Measurements from ENCODE around the gene SEZ6L2.
"Not testable (repeated sequence)": the region's sequence is repeated elsewhere in the genome, so short reads cannot be mapped to it uniquely, and the experiment has no call there.

The SEZ6L2 gene

DNA sequence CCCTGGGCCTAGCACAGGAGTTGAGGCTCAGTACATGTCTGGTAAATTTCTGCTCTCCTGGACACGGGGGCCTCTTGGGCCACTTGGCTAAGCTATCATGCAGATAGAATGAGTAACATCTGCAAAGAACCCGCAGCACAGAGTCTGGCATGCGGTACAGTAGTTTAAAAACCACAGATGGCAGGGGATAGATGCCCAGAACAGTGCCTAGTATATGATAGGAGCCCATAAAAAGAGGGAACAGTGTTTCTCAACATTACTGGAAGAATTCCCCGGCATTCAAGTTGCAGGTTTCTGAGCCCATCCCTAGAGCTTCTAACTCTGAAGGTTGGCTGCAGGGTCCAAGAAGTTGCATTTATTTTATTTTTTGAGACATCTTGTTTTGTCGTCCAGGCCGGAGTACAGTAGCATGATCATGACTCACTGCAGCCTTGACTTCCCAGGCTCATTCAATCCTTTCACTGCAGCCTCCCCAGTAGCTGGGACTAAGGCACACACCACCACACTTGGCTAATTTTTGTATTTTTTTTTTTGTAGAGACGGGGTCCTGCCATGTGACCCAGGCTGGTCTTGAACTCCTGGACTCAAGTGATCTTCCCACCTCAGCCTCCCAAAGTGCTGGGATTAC is 42.1 kb downstream of the SEZ6L2 start:
- peak; percentile 31 for DNase-seq (ENCODE audit: low read depth)

DNA sequence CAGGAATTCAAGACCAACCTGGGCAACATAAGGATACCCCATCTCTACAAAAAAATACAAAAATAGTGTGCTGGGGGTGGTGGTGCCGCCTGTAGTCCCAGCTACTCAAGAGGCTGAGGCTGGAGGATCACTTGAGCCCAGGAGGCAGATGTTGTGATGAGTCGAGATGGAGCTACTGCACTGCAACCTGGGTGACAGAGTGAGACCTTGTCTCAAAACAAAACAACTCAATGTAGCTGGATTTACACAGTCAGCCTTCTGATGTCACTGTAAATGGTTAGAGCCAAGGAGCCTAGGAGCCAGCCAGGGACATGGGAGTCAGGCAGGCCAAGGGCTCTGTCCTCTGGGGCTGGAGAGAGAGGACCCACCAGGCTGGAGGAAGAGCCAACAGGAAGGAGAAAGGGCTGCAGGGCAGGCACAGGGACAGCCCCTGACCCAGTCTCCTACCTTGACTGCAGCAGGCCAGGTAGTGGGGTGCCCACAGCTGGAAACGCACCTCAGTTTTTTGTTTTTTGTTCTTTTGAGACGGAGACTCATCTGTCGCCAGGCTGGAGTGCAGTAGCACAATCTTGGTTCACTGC is 44.7 kb downstream of the SEZ6L2 start:
- no peak for DNase-seq (ENCODE audit: low read depth)

DNA sequence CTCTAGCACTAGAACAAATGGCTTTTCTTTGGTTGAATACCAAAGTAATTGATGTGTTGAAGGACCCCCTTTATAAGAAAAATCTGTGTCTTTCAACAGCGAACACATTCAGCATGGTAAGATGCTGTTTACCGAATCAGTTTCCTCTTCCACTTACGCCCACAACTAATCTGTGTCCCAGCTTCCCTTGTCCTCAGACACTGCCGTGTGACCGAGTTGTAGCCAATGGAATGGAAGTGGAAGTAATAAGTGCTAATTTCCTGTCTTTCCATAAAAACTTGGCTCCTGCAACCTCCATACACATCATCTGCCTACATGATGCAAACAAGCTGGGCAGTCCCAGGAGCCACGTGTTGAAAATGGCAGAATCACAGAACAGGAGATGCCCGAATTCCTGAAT is 46.7 kb downstream of the SEZ6L2 start:
- peak; percentile 48 for DNase-seq (ENCODE audit: low read depth)

- no peak for DNase-seq (ENCODE audit: low read depth)
Observed at GRCh38 chr16:29850998-29851397, 48.4 kb downstream of the SEZ6L2 start.

- DNase-seq (ENCODE audit: low read depth): no peak
Observed at GRCh38 chr16:29849505-29849904, 49.8 kb downstream of the SEZ6L2 start.

GRCh38 chr16:29848420-29849297 is 50.7 kb downstream of the SEZ6L2 start:
- peak; percentile 49 for DNase-seq (ENCODE audit: low read depth)

DNA sequence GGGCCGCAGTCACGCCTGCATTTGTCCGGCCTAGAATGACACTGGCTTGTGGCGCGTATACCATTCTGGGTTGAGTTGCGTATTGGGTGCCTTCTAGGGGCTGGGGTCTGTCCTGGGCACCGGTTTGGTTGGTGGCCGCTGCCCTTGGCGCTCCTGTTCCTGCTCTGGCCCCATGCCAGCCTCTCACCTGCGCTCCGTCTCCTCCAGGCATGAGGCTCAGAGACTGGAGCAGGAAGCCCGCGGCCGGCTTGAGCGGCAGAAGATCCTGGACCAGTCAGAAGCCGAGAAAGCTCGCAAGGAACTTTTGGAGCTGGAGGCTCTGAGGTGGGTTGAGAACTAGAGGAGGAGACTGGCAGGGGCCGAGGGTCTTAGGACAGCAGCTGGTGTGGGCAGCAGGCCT is 53.7 kb downstream of the SEZ6L2 start:
- no peak for DNase-seq (ENCODE audit: low read depth)

GRCh38 chr16:29844575-29845331 is 54.6 kb downstream of the SEZ6L2 start:
- DNase-seq (ENCODE audit: low read depth): no peak

GRCh38 chr16:29843931-29844330 is 55.4 kb downstream of the SEZ6L2 start:
- no peak for DNase-seq (ENCODE audit: low read depth)

DNA sequence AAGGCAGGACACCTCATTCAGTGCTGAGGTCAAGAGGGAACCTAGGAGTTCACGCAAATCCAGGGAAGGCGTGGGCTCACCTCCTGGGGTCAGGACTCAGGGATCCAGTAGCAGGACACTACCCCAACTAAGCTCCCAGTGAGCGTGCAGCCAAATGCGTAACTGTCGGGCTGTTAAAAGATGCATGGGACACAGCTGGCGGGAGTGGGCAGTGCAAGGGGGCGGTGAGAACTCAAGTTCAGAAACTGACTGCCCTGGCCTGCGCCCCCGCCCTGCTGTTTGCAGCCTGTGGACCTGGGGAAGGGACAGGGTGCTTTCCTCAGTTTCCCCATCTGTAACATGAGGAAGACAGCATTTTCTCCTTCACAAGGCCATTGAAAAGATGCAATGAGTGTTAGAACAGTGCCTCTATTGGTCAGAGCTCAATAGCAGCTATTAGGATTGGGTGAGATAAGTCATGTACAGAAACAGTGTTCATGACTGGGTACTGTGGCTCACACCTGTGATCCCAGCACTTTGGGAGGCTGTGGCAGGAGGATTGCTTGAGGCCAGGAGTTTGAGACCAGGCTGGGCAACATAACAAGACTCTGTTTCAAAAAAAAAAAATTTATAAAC is 56.5 kb downstream of the SEZ6L2 start:
- no peak for DNase-seq (ENCODE audit: low read depth)

DNA sequence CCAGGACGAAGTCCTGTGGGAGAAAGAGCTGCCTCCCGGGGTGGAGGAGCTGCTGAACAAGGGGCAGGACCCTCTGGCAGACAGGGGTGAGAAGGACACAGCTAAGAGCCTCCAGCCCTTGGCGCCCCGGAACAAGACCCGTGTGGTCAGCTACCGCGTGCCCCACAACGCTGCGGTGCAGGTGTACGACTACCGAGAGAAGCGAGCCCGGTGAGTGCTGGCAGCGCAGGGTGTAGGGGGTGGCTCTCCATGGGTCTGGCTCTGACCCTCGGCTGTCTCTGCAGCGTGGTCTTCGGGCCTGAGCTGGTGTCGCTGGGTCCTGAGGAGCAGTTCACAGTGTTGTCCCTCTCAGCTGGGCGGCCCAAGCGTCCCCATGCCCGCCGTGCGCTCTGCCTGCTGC is 57.7 kb downstream of the SEZ6L2 start:
- DNase-seq (ENCODE audit: low read depth): no peak

GRCh38 chr16:29840240-29840639 is 59.1 kb downstream of the SEZ6L2 start:
- DNase-seq (ENCODE audit: low read depth): no peak

DNA sequence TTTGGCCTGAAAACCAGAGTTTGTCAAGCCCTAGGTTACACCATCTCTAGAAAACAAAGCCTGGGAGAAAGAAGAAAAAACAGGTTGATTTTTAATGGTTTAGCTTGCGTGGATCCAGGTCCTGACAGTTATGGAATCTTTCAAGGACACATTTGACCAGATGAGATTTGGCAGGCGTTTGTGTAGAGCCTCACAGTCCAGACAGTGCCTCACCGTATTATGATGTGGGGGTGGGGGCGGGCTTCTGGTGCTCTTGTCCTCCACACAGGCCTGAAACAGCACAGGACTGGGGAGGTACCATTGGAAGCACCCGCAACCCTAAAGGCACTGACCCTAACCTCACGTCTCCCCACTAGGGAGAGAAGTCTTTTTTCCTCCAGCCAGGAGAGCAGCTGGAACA is 59.5 kb downstream of the SEZ6L2 start:
- no peak for DNase-seq (ENCODE audit: low read depth)

- DNase-seq (ENCODE audit: low read depth): no peak
Observed at GRCh38 chr16:29837841-29838240, 61.5 kb downstream of the SEZ6L2 start.

DNA sequence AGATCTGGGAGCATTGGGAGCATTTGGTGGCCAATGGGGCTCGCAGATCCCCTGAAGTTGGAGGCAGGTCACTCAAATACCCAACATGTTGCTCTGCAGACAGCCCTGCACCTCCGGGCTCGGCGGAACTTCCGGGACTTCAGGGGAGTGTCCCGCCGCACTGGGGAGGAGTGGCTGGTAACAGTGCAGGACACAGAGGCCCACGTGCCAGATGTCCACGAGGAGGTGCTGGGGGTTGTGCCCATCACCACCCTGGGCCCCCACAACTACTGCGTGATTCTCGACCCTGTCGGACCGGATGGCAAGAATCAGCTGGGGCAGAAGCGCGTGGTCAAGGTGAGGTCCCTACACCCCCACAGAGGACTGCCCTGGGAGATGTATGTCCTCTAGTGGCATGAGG is 62.7 kb downstream of the SEZ6L2 start:
- DNase-seq (ENCODE audit: low read depth): no peak

DNA sequence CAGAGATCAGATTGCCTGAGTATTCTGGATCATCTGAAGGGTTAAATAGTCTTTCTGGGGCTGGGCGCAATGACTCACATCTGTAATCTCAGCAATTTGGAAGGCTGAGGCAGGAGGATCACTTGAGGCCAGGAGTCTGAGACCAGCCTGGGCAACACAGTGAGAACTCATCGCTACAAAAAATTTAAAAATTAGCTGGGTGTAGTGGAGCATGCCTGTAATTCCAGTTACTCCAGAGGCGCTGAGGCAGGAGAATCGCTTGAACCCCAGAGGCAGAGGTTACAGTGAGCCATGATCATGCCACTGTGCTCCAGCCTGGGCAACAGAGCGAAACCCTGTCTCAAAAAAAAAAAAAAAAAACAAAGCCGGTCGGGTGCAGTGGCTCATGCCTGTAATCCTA is 63.4 kb downstream of the SEZ6L2 start:
- DNase-seq (ENCODE audit: low read depth): no peak

DNA sequence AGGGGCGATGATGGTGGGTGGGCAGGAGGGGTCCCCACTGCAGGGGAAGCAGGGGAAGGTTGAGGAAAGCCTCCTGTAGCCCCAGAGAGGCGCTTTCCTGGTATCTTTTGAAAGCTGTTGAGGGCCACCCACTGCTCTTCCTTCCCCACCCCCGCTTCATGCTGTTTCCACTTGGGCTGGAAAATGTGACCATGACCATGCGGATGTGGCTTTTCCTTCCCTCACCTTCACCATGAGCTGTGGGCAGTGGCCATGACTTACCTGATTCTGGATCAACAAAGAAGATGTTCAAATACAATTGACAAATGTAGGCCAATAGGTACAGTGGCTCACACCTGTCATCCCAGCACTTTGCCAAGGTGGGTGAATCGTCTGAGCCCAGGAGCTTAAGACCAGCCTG is 65.3 kb downstream of the SEZ6L2 start:
- no peak for DNase-seq (ENCODE audit: low read depth)

GRCh38 chr16:29833219-29833618 is 66.1 kb downstream of the SEZ6L2 start:
- DNase-seq (ENCODE audit: low read depth): not testable (repeated sequence)

- DNase-seq (ENCODE audit: low read depth): no peak
Observed at GRCh38 chr16:29831490-29831889, 67.9 kb downstream of the SEZ6L2 start.

DNA sequence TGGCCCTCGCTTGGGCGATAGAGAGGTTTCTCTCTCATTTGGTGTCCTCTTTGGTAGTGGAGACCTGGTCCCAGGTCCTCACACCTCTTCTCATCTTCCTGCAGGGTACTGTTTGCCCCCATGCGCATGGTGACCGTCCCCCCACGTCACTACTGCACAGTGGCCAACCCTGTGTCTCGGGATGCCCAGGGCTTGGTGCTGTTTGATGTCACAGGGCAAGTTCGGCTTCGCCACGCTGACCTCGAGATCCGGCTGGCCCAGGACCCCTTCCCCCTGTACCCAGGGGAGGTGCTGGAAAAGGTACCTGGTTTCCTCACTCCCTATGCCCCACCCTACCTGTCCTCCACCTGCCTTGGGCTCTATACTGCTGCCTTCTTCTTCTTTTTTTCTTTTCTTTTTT is 68.6 kb downstream of the SEZ6L2 start:
- no peak for DNase-seq (ENCODE audit: low read depth)

DNA sequence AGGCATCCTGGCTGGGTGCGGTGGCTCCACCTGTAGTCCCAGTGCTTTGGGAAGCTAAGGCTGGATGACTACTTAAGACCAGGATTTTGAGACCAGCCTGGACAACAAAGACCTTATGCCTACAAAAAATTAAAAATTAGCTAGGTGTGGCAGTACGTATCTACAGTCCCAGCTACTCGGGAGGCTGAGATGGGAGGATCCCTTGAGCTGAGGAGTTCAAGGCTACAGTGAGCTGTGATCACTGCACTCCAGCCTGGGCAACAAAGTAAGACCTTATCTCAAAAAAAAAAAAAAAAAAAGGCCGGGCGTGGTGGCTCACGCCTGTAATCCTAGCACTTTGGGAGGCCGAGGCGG is 73.0 kb downstream of the SEZ6L2 start:
- no peak for DNase-seq (ENCODE audit: low read depth)
